Activated CD4-positive, alpha-beta T cell treated with anti-CD3 and anti-CD28 coated beads, Interleukin-2, amount 50 U/mL, for 4 hours (primary cell): Measurements from ENCODE around the gene CNTN4.

Source experiments
- DNase-seq, 2 experiments: peaks; one replicate each; pipeline ENCODE4 v3.0.0-alpha.2; 2020

The CNTN4 gene

DNA sequence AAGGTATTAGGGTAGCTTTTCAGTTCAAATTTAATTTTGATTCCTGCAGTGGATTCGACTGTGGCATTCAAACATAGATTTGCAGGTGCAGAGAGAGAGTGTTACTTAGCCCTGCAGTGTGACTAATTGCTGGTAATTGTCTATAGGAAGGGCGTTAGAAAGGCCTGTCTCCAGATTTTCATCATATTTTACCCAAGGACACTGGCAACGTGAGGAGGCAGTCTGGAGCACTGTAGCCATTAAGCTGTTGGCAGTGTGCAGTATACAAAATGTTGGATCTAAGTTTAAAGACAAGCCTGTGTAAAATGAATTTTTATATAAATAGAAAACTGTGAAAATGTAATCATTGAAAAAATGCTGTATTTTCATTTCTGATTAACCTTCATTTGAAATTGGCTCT, 342.9 kb downstream of the CNTN4 start:
- DNase-seq, result no peak

GRCh38 chr3:2446146-2446545, 347.5 kb downstream of the CNTN4 start:
- DNase-seq, result no peak

- DNase-seq, result no peak
Measured at GRCh38 chr3:2452249-2452648, 353.6 kb downstream of the CNTN4 start.

GRCh38 chr3:2454865-2455264, 356.2 kb downstream of the CNTN4 start:
- no peak for DNase-seq

DNA sequence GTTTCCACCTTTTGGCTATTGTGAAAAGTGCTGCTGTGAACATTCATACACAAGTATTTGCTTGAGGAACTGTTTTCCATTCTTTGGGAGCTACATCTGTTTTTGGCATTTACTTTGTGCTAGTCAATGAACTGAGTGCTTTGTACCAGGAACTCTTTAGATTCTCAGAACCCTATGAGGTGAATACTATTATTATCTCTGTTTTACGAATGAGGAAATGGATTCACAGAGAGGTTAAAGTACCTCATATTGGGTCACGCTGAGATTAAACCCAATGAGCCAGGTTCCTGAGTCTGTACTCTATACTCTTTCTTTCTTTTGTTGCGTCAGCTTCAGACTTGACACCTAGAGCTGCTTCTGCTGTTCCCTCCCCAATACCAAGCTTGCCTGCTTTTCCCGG, 358.1 kb downstream of the CNTN4 start:
- no peak for DNase-seq

GRCh38 chr3:2458816-2459215, 360.1 kb downstream of the CNTN4 start:
- DNase-seq, result no peak

GRCh38 chr3:2465842-2466241, 367.2 kb downstream of the CNTN4 start:
- DNase-seq, result no peak

DNA sequence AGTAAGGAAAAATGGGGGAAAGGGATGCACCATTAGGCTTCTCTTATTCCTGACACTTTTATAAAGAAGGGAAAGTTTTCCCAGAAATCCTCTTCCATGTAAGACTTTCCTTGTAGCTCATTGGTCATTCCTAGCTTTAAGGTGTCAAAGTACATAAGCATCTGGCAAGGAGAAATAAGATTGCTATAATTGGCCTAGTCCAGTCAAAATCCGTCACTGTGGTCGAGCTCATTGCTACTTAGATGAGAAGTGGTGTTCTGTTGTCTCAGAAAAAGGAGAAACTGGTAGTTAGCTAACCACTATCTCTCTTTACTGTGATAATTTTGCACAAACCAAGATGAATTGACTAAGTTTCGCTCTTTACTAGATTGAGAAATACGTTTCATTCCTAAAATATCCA, 370.1 kb downstream of the CNTN4 start:
- no peak for DNase-seq

- DNase-seq, result no peak
Measured at GRCh38 chr3:2476996-2477395, 378.3 kb downstream of the CNTN4 start.

GRCh38 chr3:2477620-2478019, 379.0 kb downstream of the CNTN4 start:
- DNase-seq, result no peak

- DNase-seq, result no peak
Measured at GRCh38 chr3:2484162-2485026, 385.7 kb downstream of the CNTN4 start.

DNA sequence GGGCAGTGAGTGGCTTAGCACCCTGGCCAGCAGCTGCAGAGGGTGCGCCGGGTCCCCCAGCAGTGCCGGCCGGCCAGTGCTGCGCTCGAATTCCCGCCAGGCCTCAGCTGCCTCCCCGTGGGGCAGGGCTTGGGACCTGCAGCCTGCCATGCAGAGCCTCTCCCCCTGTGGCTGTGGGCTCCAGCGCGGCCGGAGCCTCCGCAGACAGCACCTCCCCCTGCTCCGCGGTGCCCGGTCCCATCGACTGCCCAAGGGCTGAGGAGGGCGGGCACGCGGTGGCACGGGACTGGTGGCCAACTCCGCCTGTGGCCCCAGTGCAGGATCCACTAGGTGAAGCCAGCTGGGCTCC, 386.3 kb downstream of the CNTN4 start:
- no peak for DNase-seq

DNA sequence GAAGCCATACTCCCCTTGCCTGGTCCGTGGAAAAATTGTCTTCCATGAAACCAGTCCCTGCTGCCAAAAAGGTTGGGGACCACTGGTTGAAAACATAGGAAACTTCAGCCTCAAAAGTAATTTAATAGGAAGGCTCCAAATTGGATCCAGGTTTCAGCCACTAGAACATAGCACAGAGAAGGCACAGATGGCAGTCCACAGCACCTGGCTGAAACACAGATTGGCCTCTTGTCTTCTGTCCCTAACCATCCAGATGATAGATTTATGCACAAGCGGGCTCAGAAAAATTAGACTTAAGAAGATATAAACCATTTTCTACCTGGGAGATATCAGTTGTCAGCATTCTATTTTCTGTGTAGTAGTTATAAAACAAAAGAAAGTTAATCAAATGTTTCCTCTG, 397.1 kb downstream of the CNTN4 start:
- DNase-seq, result no peak

DNA sequence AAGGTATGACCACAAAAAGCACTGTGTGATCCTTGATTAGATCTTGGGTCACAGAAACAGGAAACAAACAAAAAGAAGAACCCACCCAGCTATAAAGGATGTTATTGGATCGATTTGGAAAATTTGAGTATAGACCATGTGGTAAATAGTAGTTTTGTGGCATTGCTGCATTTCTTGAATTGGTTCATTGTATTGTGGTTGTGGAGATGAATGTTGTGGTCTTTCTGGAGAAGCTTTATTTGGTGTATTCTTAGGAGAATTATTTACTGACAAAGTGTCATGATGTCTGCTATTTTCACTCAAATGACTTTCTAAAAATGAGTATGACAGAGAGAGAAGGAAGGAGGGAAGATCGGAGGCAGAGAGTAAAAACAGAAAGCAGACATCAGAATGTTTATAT, 406.2 kb downstream of the CNTN4 start:
- DNase-seq, result no peak

- no peak for DNase-seq
Measured at GRCh38 chr3:2506776-2507175, 408.1 kb downstream of the CNTN4 start.

- no peak for DNase-seq
Measured at GRCh38 chr3:2510591-2511145, 412.0 kb downstream of the CNTN4 start.

GRCh38 chr3:2511356-2511755, 412.7 kb downstream of the CNTN4 start:
- no peak for DNase-seq

DNA sequence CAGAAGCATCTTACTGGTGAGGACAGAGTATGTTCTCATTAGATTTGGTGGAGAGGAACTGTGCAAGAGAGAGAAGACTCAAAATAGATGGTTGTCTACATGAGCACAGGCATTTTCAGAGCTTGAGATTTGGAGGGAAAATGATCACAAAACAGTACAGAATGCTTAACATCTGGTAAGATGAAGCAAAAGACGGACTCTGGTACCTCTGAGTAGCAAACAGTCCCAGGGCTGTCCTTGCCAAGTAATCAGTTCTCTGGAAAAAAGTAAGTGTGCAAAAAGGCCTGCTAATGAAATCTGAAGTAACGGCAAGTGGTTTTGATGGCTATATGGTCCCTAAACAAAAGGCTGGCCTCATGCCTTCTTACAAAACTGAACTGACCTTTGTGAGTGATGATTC, 414.2 kb downstream of the CNTN4 start:
- no peak for DNase-seq

DNA sequence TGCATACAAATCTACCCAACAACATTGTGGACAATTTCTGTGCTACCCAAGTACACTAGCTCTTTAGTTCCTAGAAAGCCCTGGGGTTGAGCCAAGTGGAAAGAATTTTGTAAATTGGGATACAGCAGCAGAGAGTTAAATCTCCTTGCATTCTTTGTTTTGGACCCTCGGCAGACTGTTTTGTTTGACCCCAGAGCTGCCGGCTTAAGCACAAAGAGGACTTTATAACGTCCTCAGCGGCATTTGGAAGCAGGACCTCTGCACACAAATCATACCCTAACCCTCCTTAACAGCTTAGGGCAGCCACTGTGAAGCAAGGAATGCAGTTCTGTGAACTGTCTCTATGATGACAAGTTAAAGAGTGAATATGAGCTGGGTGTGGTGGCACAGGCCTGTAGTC, 415.3 kb downstream of the CNTN4 start:
- no peak for DNase-seq

- no peak for DNase-seq
Measured at GRCh38 chr3:2516762-2517441, 418.2 kb downstream of the CNTN4 start.

GRCh38 chr3:2517500-2518172, 419.0 kb downstream of the CNTN4 start:
- DNase-seq, result no peak

- DNase-seq, result no peak
Measured at GRCh38 chr3:2523281-2523836, 424.7 kb downstream of the CNTN4 start.

- no peak for DNase-seq
Measured at GRCh38 chr3:2525968-2526367, 427.3 kb downstream of the CNTN4 start.
